Stomach (tissue), 4 donors: ENCODE measurements around the gene ATG9B.

ENCODE experiments used
- POLR2AphosphoS5 ChIP-seq, 3 donors: sonication (generic); formaldehyde crosslinking; IDR thresholded peaks; one replicate each; pipeline ENCODE4 v1.6.1; 2016; ENCODE audit warnings: antibody characterized with exemption in 3 of 3
- TF ChIP-seq, protein P1 (sequence below), 7 experiments: fragments of 450-650 bp in 4 of 7; fragments of 200-600 bp in 3 of 7; sonication (generic) in 3 of 7; IDR thresholded peaks; one replicate each; pipeline ENCODE4 v1.5.1; 2016 to 2019; ENCODE audit warnings: antibody characterized with exemption in 7 of 7, control low read depth in 2 of 7, mild to moderate bottlenecking in 1 of 7

DNA sequence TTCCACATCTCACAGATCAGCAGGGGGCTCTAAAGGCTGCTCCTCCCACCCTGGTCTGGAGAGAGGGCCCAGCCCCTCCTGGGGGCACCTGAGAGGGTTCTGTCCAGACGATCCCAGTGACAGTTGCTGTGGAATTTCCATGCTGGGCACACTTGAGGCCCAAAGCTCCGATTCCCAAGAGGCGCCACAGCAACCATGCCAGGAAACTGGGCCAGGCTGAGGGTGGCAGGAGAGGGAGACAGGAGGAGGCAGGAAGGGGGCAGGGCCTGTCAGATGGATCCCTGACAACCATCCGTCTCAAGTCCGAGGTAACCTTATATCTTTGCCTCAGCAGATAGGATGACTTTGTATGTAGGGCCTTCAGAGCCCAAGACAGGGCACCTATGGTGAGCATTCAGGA, 37.7 kb downstream of the ATG9B start:
- no peak for TF ChIP-seq POLR2AphosphoS5 (IDR thresholded peaks at IDR 0.05)
- TF ChIP-seq, protein P1, sequence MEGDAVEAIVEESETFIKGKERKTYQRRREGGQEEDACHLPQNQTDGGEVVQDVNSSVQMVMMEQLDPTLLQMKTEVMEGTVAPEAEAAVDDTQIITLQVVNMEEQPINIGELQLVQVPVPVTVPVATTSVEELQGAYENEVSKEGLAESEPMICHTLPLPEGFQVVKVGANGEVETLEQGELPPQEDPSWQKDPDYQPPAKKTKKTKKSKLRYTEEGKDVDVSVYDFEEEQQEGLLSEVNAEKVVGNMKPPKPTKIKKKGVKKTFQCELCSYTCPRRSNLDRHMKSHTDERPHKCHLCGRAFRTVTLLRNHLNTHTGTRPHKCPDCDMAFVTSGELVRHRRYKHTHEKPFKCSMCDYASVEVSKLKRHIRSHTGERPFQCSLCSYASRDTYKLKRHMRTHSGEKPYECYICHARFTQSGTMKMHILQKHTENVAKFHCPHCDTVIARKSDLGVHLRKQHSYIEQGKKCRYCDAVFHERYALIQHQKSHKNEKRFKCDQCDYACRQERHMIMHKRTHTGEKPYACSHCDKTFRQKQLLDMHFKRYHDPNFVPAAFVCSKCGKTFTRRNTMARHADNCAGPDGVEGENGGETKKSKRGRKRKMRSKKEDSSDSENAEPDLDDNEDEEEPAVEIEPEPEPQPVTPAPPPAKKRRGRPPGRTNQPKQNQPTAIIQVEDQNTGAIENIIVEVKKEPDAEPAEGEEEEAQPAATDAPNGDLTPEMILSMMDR (IDR thresholded peaks at IDR 0.05), result no peak
